Measurements from ENCODE around the gene SFRP5. TPM values are rescaled to one million over a fixed set of nuclear protein-coding genes. Genes with fewer than 3 reads are reported as not detected.

Gene SFRP5
- polyA plus RNA-seq, 3 donors = 0.09 to 0.11 TPM; not detected in 1

GRCh38 chr10:97766106-97766810 is 5.5 kb downstream of the SFRP5 start:
- no peak for DNase-seq

- DNase-seq = no peak
Observed at GRCh38 chr10:97765201-97765600, 6.6 kb downstream of the SFRP5 start.

- no peak for DNase-seq
Observed at GRCh38 chr10:97764519-97764931, 7.3 kb downstream of the SFRP5 start.

GRCh38 chr10:97763947-97764346 is 7.9 kb downstream of the SFRP5 start:
- no peak for DNase-seq

- DNase-seq = no peak
Observed at GRCh38 chr10:97763411-97763810, 8.4 kb downstream of the SFRP5 start.

- DNase-seq = no peak
Observed at GRCh38 chr10:97762816-97763215, 9.0 kb downstream of the SFRP5 start.

- no peak for DNase-seq
Observed at GRCh38 chr10:97762056-97762455, 9.7 kb downstream of the SFRP5 start.

- DNase-seq = no peak
Observed at GRCh38 chr10:97761331-97761865, 10.4 kb downstream of the SFRP5 start.

GRCh38 chr10:97760461-97761257 is 11.1 kb downstream of the SFRP5 start:
- no peak for DNase-seq

- DNase-seq = no peak
Observed at GRCh38 chr10:97759946-97760345, 11.9 kb downstream of the SFRP5 start.

GRCh38 chr10:97759158-97759887 is 12.5 kb downstream of the SFRP5 start:
- DNase-seq = no peak

GRCh38 chr10:97757471-97757870 is 14.3 kb downstream of the SFRP5 start:
- DNase-seq = no peak

- no peak for DNase-seq
Observed at GRCh38 chr10:97755718-97756117, 16.1 kb downstream of the SFRP5 start.

GRCh38 chr10:97754726-97755125 is 17.1 kb downstream of the SFRP5 start:
- no peak for DNase-seq

- no peak for DNase-seq
Observed at GRCh38 chr10:97752956-97753355, 18.8 kb downstream of the SFRP5 start.

- no peak for DNase-seq
Observed at GRCh38 chr10:97748116-97748515, 23.7 kb downstream of the SFRP5 start.

- DNase-seq = no peak
Observed at GRCh38 chr10:97747573-97747972, 24.2 kb downstream of the SFRP5 start.

- DNase-seq = no peak
Observed at GRCh38 chr10:97744405-97745035, 27.3 kb downstream of the SFRP5 start.

- DNase-seq = no peak
Observed at GRCh38 chr10:97743169-97743943, 28.4 kb downstream of the SFRP5 start.

GRCh38 chr10:97740613-97741012 is 31.2 kb downstream of the SFRP5 start:
- no peak for DNase-seq

GRCh38 chr10:97738616-97739015 is 33.2 kb downstream of the SFRP5 start:
- DNase-seq = no peak
